Measurements from ENCODE around the gene TPSAB1. TPM values are rescaled to one million over a fixed set of nuclear protein-coding genes. Genes with fewer than 3 reads are reported as not detected.
"Not testable (repeated sequence)": the region's sequence is repeated elsewhere in the genome, so short reads cannot be mapped to it uniquely, and the experiment has no call there.

Gene TPSAB1
- not detected for polyA plus RNA-seq

DNA sequence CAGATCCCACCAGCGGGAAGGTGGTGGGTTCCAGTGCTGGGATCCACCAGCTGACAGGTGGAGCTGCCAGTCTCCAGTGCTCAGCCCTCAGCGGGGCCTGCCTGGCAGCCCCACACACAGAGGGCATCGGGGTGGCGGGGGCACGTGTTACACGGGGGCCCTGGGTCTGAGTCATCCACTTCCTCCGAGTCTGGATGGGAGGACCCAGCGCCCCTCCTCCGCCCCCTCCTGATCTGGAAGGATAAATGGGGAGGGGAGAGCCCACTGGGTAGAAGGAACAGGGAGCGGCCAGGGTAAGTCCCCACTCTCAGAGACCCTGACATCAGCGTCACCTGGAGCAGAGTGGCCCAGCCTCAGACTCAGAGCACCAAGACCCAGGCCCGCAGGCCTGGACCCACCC, at the start of gene TPSAB1:
Gene TPSAB1, plus strand, starts transcription at position 270 of the 400 bp plus-strand sequence. CDS start 234 bp downstream, outside the sequence.
- DNase-seq; H3K4me3 Mint-ChIP-seq; H3K27ac Mint-ChIP-seq; H3K27me3 Mint-ChIP-seq (ENCODE audit: low read depth in 3 of 3); H3K36me3 Mint-ChIP-seq; H3K9me3 Mint-ChIP-seq: not testable (repeated sequence)
- peaks cover 7 to 12% of the 10 kb centered on the region in 2 donors for H3K4me1 Mint-ChIP-seq

DNA sequence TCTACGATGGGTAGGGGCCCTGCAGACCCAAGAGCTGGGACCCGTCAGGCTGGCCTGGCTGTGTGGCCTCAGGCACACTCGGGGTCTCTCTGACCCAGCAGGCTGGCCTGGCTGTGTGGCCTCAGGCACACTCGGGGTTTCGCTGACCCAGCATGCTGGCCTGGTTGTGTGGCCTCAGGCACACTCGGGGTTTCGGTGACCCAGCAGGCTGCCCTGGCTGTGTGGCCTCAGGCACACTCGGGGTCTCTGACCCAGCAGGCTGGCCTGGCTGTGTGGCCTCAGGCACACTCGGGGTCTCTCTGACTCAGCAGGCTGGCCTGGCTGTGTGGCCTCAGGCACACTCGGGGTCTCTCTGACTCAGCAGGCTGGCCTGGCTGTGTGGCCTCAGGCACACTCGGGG, 49.7 kb upstream of the TPSAB1 start:
- H3K27me3 Mint-ChIP-seq (ENCODE audit: low read depth in 3 of 3); H3K27ac Mint-ChIP-seq; H3K36me3 Mint-ChIP-seq; DNase-seq; H3K9me3 Mint-ChIP-seq; H3K4me1 Mint-ChIP-seq; H3K4me3 Mint-ChIP-seq: not testable (repeated sequence)

DNA sequence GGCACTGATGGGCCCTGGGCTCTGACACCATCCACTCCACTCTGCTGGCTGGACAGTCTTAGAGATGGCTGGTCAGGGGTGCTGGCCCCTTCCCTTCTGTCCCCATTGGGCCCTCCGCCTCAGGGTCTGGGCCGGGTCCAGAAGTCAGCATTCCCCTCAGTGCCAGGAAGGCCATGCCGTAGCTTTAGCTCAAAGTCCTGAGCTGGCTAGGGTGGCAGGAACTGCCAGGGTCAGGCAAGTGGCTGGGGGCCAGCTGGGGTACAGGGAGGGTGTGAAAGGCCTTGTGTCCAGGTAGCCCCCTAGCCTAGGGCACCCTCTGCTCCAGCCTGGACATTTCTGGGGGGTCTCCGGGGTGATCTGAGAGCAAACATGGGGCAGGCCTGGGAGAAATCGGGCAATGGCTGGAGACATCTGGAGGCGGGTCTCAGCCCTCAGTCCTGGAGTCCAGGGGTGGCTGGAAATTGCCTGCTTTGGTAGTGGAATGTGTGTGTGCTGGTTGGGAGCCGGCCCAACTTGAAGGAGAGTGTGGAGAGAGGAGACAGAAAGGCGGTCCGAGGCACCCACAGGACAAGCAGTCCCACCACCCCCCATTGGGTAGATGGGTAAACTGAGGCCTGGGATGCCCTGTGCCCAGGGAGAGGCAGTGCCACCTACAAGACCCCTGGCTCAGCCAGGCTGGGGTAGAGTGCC, 48.0 kb upstream of the TPSAB1 start:
- Mint-ChIP-seq H3K36me3 (no peaks in the 10 kb centered on the region), H3K4me3 (no peak overlapping the region), H3K27ac (no peak overlapping the region), H3K27me3 (ENCODE audit: low read depth in 3 of 3) (peaks cover 3 to 8% (median 3%) of the 10 kb centered on the region in 3 donors), H3K4me1 (no peaks in the 10 kb centered on the region), H3K9me3 (no peaks in the 10 kb centered on the region)
- DNase-seq, result no peak

DNA sequence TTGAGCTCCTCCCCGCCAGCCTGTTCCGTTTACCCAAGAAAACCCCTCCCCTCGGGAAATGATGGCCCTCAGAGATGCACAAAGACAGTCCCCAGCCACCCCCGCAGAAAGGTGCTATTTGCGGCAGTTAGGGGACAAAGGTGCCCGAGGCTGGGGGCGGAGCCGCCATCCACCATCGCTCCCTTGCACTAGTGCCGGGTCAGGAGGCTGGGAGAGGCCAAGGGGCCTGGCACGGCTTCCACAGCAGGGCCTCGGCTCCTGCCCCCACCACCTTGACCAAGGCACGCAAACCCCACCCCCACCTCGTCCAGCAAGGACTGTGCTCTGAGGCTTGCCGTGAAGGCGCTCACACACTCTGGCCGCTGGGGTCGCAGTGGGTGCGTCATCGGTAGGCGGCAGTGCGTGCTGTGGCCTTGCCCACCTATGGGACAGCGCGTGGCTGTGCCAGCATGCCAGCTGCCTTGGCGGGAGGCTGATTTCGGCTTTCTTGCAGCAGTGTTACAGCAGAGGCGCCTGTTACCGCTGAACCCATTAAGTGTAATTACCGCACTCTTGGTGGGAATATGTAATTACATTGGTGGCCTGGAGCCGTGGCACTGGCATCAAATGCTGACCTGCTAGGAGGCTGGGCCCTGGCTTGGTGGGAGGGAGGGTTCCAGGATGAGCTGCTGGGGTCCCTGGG, 47.2 kb upstream of the TPSAB1 start:
- Mint-ChIP-seq H3K4me1 (no peaks in the 10 kb centered on the region), H3K9me3 (no peaks in the 10 kb centered on the region), H3K4me3 (no peak overlapping the region), H3K27me3 (ENCODE audit: low read depth in 3 of 3) (peaks cover 2 to 5% (median 3%) of the 10 kb centered on the region in 3 donors), H3K27ac (no peak overlapping the region), H3K36me3 (no peaks in the 10 kb centered on the region)
- no peak for DNase-seq

DNA sequence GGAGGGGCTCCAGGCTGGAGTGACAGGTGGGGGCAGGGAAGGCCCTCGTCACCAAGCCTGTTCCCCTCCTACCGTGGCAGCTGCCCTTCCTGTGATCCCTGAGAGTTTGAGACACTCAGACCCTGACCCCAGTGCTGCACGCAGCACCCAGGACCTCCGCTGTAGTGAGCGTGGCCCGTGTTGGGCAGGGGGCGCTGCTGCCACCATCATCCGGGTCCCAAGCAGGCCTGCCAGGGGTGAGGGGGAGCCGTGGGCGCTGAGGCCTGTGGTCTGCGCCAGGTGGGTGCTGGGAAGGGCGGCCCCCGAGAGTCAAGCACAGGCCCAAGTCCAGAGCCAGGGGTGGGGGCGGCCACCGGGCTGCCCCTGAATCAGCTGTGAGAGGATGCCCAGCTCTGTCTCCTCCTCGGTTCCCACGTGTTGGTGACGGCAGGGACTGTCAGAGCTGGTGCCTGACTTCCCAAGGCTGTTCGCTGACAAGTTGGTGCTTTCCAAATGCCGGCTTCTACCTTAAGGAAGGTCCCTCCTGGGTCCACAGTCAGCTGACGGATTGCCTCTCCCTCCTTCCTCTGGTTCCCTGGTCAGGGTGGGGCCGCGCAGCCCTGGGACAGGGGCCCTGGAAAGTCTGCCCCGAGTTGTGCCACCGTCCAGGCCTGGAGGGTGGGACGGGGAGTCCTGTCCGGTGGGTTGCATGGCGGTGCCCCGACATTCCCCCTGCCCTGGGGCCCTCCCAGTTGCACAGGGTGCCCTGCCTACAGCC, 46.5 kb upstream of the TPSAB1 start:
- Mint-ChIP-seq H3K4me3 (no peak overlapping the region), H3K27me3 (ENCODE audit: low read depth in 3 of 3) (peaks cover 2 to 5% (median 3%) of the 10 kb centered on the region in 3 donors), H3K27ac (no peak overlapping the region), H3K36me3 (no peaks in the 10 kb centered on the region), H3K4me1 (no peaks in the 10 kb centered on the region), H3K9me3 (no peaks in the 10 kb centered on the region)
- DNase-seq, result no peak

DNA sequence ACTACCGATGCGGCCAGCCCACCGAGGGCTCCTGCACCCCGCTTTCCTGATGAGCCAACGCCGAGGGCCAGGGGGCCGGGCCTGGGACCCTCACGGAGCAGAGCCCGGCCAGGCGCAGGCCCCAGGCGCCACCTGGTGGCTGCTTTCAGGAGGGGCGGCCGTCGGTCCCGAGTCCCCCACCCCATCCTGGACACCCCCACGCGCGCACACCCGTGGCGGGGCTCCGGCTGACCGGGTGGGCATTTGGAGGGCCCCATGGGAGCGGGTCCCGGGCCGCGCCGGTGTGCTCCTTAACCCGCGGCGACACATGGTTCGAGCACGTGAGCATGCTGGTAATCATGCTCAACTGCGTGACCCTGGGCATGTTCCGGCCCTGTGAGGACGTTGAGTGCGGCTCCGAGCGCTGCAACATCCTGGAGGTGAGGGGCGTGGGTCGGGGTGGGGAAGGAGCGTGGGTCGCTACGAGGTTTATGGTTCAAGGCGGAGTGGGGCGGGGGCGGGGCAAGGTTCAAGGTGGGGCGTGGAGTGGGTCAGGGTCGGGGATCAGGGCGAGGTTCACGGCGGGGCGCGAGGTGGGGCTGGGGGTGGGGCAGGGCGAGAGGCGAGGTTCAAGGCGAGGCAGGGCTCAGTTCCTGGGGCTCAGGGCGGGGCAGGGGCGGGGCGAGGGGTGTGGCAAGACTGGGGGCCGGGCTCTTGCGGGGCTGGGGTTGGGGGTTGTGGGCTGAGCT, 45.7 kb upstream of the TPSAB1 start:
- H3K27ac Mint-ChIP-seq, result no peak overlapping the region
- DNase-seq, result no peak
- H3K4me1 Mint-ChIP-seq, result peaks cover 0 to under 1% of the 10 kb centered on the region in 2 donors
- H3K27me3 Mint-ChIP-seq (ENCODE audit: low read depth in 3 of 3), result peaks cover 2 to 7% (median 3%) of the 10 kb centered on the region in 3 donors
- no peaks in the 10 kb centered on the region for H3K9me3 Mint-ChIP-seq
- no peaks in the 10 kb centered on the region for H3K36me3 Mint-ChIP-seq
- H3K4me3 Mint-ChIP-seq, result no peak overlapping the region

DNA sequence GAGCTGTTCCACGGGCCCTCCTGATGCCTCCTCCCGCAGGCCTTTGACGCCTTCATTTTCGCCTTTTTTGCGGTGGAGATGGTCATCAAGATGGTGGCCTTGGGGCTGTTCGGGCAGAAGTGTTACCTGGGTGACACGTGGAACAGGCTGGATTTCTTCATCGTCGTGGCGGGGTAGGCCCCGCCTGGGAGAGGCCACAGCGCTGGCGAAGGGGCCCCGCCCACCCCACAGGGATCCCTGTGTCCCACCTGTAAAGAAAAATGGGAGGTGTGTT, 45.2 kb upstream of the TPSAB1 start:
- H3K4me3 Mint-ChIP-seq, result no peak overlapping the region
- H3K27ac Mint-ChIP-seq, result no peak overlapping the region
- H3K27me3 Mint-ChIP-seq (ENCODE audit: low read depth in 3 of 3), result peaks cover 4 to 7% (median 5%) of the 10 kb centered on the region in 3 donors
- peaks cover 0 to 2% of the 10 kb centered on the region in 2 donors for H3K4me1 Mint-ChIP-seq
- no peaks in the 10 kb centered on the region for H3K36me3 Mint-ChIP-seq
- H3K9me3 Mint-ChIP-seq, result no peaks in the 10 kb centered on the region
- no peak for DNase-seq

DNA sequence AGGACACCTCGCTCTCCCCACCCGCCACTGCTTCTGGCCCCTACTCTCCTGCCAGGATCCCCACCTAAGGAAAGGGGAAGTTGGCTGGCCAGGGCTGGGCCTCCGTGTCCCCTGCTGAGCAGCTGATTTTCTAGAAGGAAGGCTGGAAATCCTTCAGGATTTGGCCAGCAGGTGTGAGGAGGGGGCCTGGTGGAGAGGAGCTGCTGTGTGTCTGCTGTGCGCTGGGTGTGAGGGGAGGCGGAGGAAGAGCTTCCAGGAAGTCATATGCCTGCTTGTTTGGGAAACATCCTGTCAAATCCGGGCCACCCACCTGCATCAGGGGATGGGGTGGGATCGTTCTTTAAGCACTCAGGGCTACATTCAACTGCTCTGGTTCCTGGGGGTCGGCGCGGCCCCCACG, 44.0 kb upstream of the TPSAB1 start:
- Mint-ChIP-seq H3K36me3 (no peaks in the 10 kb centered on the region), H3K4me3 (no peak overlapping the region), H3K9me3 (no peaks in the 10 kb centered on the region), H3K27ac (no peak overlapping the region), H3K27me3 (ENCODE audit: low read depth in 3 of 3) (peaks cover 4 to 7% (median 5%) of the 10 kb centered on the region in 3 donors), H3K4me1 (peaks cover 0 to 2% of the 10 kb centered on the region in 2 donors)
- no peak for DNase-seq

DNA sequence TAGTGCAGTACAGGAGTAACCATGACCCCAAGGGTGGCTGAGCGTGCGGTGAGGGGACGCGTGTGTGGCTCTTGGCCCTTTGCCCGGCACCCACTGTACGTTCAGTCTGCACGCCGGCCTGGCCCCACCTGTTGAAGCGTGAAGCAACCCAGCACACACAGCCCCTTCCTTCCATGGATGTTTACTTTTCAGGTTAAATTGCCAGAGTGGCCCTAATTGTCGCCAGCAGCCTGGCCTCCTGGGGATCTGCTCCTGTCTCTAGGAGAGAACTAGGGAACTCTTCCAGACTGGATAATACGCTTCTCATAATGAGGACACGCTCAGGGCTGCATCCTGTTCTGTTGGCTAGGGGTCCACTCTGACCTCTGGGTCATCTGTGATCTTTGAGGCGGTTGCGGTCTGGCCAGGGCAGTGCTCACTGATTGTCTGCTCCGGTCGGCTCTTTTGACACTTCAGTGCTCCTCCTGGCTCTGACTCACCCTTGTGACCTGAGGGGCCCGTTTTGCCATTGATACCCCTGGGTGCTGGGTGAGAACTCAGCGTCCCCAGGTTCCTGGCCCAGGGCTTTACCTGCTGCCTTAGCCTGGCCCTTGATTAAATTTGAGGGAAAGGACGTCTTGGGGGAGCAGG, 43.2 kb upstream of the TPSAB1 start:
- Mint-ChIP-seq H3K36me3 (no peaks in the 10 kb centered on the region), H3K4me1 (peaks cover 0 to 2% of the 10 kb centered on the region in 2 donors), H3K27me3 (ENCODE audit: low read depth in 3 of 3) (peaks cover 4 to 7% (median 5%) of the 10 kb centered on the region in 3 donors), H3K9me3 (no peaks in the 10 kb centered on the region), H3K27ac (no peak overlapping the region), H3K4me3 (no peak overlapping the region)
- DNase-seq, result no peak

DNA sequence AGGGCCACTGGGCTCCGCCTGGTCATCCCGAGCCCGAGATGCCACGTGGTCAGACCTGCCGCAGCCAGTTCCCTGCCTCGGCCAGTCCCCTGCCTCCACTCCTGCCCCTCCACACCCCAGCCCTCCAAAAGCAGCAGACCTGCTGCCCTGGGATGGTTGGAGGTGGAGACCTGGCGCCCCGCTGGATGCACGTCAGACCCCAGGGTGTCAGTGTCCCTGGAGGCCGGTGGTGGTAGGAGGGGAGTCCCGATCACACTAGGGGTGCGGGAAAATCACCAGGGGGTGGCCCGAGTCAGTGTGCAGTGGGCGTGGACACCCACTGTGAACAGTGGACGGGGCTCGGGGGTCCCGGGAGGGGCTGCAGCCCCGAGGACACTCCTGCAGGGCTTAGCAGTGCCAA, 42.3 kb upstream of the TPSAB1 start:
- no peaks in the 10 kb centered on the region for H3K36me3 Mint-ChIP-seq
- peaks cover 0 to 2% of the 10 kb centered on the region in 2 donors for H3K4me1 Mint-ChIP-seq
- H3K27ac Mint-ChIP-seq, result no peak overlapping the region
- no peak for DNase-seq
- no peak overlapping the region for H3K4me3 Mint-ChIP-seq
- H3K9me3 Mint-ChIP-seq, result no peaks in the 10 kb centered on the region
- peaks cover 1 to 7% (median 5%) of the 10 kb centered on the region in 3 donors for H3K27me3 Mint-ChIP-seq (ENCODE audit: low read depth in 3 of 3)

DNA sequence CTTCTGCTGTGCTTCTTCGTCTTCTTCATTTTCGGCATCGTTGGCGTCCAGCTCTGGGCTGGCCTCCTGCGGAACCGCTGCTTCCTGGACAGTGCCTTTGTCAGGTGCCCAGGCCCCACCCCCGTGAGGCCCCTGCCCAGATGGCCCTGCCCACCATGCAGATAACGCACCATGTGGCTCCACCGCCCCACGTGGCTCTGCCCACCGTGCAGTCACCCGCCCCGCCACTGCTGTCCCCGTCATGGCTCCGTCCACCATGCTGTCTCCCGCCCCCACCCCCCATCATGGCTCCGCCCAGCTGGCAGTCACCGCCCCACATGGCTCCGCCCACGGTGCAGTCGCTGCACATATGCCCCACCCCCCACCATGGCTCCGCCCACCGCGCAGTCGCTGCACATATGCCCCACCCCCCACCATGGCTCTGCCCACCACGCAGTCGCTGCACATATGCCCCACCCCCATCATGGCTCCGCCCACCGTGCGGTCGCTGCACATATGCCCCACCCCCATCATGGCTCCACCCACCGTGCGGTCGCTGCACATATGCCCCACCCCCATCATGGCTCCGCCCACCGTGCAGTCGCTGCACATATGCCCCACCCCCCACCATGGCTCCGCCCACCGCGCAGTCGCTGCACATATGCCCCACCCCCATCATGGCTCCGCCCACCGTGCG, 41.7 kb upstream of the TPSAB1 start:
- H3K27ac Mint-ChIP-seq; H3K36me3 Mint-ChIP-seq; H3K27me3 Mint-ChIP-seq (ENCODE audit: low read depth in 3 of 3); H3K4me1 Mint-ChIP-seq; H3K9me3 Mint-ChIP-seq; H3K4me3 Mint-ChIP-seq; DNase-seq: not testable (repeated sequence)

DNA sequence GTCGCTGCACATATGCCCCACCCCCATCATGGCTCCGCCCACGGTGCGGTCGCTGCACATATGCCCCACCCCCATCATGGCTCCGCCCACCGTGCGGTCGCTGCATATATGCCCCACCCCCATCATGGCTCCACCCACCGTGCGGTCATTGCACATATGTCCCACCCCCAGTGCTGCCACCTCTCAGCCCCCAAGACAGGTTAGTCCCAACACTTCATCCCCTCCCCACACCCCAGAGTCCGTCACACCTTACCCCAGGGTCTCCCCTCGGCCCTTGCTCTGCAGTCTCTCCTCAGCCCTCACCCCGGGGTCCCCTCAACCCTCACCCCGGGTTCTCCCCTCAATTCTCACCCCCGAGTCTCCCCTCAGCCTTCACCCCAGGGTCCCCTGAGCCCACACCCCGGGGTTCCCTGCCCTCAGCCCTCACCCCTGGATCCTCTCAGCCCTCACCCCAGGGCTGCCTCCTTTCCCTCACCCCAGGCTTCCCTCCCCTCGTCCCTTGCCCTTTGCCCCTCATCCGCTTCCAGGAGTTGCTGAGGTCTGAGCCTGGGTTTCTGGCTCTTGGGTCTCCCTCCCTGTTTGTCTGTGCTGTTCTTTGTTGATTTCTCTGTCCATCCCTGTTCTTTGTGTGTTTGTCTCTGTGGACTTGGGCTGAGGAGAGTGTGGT, 41.0 kb upstream of the TPSAB1 start:
- Mint-ChIP-seq H3K27me3 (ENCODE audit: low read depth in 3 of 3) (peaks cover 1 to 7% (median 5%) of the 10 kb centered on the region in 3 donors), H3K36me3 (no peaks in the 10 kb centered on the region), H3K27ac (peak overlapping the region in 1 of 6 donors; percentile 77), H3K9me3 (no peaks in the 10 kb centered on the region), H3K4me1 (peaks cover 0 to 2% of the 10 kb centered on the region in 2 donors), H3K4me3 (no peak overlapping the region)
- no peak for DNase-seq
